ENCODE data around the gene SLIT3.
"Not testable (repeated sequence)": the region's sequence is repeated elsewhere in the genome, so short reads cannot be mapped to it uniquely, and the experiment has no call there.

Gene SLIT3

DNA sequence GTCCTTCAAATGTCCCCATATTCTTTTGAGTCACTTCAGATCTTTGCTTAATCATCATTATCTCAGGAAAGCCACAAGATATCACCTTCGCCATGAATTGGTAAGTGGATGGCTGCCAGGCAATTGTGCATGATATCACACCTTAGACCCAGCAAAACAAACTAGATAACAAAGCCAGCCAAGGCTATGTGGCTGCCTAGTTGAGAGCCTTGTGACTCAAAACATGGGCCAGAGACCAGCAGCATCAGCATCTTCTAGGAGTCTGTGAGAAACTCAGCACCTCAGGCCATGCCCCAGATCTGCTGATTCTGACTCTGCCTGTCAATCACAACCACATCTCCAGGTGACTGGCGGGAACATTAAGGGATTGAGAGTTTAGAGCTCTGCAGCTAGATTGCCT lies 82.8 kb downstream of the SLIT3 start:
- no peak for DNase-seq

DNA sequence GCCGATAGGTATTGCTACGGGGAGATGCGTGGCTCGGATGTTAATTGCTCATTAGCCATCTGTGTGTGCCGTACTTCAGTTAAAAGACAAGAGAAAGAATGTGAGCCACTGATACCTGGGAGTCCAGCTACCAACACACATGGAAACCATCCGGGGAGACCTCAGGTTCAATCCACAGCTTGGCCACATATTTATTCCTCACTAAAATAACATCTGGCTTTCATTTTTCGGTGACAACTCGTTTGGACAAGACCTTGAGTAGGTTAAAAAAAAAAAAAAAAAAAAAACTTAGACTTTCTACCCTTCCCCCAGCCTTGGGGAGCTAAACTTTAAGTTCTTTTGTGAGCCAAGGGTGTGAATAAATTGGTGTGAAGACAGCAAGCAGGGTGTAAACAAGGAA lies 84.1 kb downstream of the SLIT3 start:
- no peak for DNase-seq

DNA sequence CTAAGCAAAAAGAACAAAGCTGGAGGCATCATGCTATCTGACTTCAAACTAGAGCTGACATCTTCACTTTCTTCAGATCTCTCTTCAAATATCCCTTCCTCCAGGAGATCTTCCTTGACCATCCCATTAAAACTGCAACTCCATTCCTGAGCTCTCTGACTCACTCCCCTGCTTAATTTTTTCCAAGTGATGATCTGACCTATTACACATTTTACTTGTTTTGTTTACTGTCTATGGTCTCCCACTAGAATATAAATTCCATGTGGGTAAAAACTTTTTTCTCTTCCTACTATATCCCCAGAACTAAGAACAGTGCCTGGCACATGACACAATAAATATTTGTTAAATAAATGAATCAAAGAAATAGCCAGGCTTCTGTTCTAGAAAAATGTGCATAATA lies 87.5 kb downstream of the SLIT3 start:
- DNase-seq = no peak

DNA sequence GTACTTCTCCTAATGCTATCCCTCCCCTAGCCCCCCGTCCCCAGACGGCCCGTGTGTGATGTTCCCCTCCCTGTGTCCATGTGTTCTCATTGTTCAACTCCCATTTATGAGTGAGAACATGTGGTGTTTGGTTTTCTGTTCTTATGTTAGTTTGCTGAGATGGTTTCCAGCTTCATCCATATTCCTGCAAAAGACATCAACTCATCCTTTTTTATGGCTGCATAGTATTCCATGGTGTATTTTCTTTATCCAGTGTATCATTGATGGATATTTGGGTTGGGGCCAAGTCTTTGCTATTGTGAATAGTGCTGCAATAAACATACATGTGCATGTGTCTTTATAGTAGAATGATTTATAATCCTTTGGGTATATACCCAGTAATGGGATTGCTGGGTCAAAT lies 89.2 kb downstream of the SLIT3 start:
- not testable (repeated sequence) for DNase-seq

DNA sequence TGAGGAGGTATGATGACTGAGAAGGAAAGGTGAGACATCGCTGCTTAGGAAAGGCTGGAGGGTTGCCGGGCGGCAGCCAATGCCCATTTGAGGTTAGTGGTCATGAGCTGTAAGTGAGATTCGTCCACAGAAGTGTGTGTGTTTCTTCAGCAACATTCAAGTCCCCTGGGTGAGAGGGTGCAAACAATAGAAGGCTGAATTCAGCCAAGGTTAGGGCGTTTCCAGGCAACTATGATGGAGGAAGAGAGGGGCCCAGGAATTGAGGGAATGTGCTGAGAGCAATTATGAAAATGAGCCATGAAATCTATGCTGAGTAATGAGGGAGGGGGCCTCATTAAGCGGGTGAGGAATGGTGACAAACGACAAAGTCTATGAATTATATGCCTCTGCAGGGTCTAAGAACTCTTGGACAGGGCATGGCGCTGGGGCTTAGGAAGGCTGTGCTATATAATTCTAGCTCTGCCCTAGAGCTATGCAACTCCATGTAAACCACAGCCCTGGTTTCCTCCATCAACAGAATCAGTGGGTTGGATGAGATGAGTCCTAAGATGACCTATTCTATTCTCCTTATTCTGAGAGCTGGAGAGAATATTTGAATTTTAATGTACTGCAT lies 96.0 kb downstream of the SLIT3 start:
- DNase-seq = no peak

DNA sequence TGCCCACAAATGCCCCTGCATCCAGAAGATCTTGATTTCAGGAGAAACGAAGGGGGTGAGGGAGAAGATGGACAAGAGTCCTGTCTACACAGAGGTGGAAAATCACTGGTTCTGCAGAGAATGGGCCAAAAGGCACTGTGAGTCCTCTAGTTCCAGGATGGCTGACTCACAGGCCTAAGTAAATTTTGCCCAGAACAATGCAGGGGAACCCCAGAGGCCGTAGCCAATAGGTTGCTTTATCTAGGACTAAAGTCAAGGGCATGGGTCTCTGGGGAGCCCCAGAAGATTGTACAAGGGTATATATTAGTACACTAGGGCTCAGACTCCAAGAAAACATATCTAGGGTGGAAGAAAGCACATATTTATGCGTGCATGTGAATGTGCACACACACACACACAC lies 98.0 kb downstream of the SLIT3 start:
- no peak for DNase-seq

DNA sequence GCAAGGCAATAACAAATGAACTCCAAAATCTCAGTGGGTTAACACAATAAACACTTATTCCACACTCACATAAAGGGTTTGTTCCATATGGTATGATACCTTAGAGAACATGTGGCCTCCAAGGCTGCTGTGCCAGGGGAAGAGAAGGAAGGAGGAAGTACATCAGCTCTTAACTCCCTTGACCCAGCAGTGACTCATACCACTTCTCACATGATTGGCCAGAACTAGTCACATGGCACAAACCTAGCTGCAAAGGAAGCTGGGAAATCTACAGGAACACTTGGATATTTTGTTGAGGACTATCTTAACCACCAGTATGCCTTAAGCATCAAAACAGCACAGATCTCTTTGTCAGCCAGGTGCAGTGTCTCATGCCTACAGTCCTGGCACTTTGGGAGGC lies 99.3 kb downstream of the SLIT3 start:
- no peak for DNase-seq

DNA sequence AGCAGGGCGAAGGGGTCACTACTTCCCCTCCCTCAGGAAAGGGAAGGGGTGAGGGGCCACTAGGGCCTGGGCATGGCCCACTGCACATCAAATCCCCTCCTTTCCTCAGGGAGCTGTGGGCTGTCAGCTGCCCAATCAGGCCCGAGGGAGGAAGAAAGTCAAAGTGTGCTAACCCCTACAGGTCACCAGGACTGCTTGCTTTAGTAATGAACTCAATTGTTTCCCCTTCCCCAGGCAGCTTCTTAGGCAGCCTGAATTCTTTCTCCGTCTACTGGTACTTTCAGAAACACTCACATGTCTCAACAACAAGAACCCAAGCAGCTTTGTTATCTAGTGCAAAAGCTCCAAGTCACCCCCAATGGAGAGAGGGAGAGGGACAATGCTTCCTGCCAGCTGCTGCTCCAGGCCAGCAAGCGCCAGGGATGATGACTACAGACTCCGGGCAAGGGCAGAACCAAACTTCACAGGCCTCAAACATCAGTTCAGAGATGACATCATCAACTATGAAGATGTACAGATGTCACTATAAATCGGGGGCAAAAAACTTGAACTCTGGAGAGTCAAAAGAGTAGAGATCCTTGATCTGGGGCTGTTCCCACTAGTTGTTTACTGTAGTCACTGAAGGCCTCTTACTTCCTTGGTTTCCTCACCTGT lies 100.7 kb downstream of the SLIT3 start:
- no peak for DNase-seq

DNA sequence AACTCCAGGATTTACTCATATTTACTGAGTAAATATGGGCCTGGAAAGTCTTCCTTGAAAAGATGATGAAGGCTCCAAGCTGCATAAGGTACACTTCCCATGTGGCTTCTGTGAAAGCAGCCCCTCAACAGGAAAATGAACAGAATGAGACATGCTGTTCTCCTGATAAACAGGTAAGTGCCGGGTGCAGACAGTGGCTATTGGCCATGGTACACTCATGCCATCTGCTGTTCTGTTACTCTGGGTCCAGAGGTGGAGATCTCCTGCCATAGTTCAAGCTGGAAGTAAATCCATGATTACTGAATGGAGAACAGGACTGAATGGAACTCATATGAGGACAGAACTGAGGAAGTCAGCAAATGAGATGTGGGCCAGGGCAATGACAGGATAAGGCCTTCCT lies 103.6 kb downstream of the SLIT3 start:
- DNase-seq = no peak

DNA sequence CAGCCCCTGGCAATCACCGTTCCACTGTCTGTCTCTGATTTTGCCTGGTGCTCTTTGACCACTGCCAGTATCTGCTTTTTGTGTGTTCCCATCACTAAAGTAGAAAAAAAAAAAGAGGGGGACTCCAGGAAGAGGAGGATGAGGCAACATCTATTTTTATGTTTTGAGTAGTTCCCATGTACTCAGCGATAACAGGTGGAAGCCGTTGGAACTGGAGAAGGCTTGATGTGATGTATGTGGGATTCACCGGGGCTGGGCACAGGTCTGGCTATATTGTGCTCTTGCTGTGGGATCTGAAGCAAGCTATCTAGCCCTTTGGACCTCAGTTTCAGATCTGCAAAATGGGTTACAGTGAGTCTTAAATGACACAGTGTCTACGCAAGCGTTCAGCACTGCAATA lies 104.9 kb downstream of the SLIT3 start:
- no peak for DNase-seq

DNA sequence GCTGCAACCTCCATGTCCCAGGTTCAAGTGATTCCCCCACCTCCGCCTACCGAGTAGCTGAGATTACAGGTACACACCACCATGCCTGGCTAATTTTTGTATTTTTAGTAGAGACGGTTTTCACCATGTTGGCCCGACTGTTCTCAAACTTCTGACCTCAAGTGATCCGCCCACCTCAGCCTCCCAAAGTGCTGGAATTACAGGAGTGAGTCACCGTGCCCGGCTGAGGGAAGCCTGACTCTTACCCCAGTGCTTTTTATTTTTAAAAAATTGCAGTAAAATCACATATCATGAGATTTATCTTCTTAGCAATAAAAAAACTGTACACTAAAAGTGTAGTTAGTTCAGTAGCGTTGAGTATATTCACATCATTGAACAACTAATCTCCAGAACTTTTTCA lies 105.3 kb downstream of the SLIT3 start:
- no peak for DNase-seq

DNA sequence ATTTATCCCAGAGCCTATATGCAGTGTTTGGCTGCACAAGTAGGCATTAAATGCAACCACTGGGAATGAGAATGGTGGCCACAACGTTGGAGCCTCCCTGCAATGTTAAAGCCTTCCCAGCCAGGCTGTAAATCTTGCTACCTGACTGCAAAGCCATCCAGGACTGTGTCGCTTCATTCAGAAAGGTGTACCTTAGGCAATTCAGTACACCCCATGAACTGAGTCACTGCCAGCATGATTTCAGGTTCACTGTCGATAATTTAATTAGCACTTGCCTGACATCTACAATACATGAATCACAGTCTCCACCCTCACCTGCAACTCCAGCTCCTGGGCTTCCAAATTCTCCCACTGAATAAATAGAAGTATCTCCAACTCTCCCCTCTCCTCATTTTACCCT lies 108.4 kb downstream of the SLIT3 start:
- DNase-seq = no peak

DNA sequence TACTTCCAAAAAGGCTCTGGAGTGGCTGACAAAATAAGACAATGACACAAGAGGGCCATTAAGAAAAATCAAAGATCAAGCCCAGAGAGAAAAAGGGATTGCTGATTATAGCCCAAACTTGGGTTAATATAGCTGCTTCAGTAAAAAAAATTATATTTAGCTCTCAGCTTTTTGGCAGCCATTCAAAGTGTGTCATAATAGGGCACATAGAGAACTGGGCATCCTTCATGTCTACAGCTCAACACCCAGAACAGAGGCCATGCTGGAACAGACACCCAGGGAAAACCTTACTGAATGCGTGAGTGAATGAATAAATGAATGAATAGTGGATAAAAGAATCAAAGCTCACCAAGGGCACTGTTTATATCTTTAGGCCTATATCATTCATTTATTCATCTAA lies 110.1 kb downstream of the SLIT3 start:
- no peak for DNase-seq

DNA sequence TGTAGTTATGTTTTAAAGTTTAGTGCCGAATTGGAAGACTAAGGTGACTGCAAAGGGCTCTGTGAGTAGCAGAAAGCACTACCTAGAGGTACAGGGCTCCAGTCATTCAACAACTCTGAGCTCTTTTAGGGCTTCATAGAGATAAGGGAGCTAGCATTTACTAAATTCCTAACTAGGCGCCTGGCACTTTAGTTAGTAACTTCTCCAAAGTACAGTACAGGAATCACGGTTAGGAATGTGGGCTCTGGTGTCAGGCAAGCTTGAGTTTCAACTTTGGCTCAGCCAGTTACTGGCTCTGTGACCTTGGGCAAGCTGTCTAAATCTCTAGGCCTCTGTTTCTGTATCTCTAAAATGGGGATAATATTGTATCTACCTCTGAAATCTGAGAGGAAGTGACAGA lies 115.3 kb downstream of the SLIT3 start:
- DNase-seq = no peak

DNA sequence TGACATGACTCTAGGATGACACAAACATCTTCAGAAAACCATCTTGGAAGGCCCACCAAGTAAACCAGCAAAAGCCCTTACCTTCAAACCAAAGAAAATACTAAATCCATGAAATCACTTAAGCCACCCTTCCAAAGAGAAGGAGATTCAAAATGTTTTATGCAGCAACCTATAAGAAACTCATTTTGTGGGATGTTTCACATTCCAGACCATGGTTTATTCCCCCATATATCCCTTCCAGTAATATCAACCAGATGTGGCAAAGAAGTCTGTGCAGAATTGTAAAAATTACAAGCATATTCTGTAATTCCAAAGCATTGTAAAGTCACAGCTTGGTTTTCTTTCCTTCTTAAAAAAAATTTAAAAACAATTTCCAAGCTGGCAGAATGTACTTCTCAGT lies 117.4 kb downstream of the SLIT3 start:
- no peak for DNase-seq

DNA sequence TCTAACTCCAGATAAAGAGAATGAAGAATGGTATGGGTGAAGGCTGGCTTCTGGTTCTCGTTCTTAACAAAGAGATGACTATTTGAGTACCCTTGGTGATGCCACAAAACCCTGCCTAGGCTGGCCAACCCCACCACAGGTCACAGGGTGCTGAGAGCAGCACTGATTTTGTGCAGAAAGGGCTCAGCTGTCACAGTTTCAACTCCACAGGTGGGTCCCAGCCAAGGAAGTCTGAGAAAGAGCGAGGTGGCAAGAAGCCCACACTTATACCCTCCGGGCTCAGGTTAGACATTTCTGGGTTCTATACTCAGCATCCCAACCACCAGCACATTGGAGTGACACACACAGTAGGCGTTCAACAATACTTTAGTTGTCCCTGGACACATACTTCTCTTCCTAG lies 118.1 kb downstream of the SLIT3 start:
- no peak for DNase-seq

DNA sequence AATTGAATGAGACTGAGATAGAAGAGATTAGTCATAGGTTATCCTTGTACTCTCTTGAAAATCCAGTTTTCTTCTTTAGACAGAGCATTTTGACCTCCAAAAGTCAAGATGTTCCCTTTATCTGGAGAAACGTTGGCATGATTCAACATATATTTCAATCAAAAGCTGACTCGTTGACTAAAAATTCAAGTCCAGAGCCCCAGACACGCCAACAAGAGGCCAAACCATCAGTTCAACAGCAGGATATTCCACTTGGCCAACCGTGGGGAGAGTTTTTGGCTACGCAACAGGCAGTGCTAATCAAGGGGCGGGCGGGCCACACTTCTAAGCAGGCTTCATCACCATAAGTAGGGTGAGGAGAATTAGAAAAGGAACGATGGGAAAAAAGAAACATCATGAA lies 119.1 kb downstream of the SLIT3 start:
- DNase-seq = no peak

DNA sequence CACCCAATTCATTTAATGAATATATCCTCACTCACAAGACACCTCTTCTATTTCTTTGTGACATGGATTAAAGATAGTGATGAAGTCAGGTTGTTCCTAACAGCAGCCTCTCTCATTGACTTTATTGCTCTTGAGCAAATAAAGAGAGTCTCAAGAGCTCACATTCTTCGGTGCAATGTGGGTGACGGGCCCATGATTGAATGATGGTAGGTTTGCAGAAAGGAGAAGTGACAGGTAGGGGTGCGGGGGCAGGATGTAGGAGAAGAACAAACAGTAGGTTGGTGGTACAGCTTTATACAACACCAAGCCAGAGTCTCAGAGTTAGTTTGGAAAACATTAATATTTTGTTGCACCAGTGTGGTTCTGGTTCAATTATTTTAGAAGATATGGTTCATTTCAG lies 122.2 kb downstream of the SLIT3 start:
- DNase-seq = no peak

DNA sequence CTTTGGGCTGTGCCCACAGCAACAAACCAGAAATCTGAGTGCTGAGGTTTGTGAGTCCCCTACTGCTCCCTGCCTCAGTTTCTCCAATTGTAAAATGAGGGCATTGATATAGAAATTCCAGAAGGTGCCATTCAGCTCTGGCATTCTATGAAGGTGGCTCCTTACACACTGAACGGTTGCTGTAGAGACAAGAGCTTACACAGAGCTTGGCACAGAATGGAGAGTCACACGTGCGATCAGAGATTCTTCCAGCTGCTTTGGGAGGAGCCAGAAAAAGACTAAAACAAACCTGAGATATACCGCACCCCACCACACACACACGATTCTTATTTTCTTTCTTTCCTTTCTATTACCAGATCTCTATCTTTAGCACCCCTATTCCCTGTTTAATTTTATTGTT lies 122.7 kb downstream of the SLIT3 start:
- DNase-seq = no peak

DNA sequence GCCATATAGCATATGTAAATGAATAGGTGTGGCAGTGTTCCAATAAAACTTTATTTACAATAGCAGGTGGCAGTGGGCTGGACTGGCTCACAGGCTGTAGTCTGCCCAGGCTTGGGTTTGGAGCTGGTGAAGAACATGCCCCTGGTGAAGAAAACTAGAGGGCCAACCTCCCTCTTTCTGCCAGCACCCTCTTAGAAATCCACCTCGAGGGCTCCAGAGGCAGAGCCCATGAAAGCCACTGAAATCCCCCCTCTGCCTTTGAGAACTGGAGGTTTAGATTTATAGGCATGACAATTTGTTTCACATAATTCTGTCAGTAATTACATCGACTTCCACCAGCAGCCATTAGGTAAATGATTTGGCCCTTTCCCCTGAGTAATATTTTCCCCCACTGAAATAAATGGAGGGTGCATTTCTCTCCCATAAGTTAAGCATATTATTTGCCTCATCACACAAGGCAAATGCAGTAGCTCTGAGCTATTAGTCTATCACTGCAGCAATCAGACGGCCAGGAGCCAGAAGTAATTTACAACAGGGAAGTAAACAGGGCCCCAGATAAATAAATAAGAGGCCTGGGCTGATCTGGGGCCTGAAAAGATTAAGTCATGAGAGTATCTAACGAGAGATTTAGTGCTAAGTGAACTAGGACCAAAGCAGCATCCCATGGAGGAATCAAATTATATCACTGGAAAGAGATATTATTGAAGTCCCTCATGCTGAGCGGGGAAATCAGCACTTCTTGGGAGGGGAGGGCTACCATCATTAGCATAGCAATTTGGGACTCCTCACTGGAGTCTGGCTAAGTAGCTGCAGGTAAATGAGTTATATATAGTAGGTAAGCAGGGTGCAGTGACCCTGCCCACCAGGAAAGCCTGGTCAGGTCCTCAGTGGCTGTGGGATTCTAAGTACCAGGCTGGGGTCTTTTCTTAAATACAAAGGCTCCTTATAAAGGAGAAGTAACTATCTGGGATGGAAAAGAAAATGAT lies 123.9 kb downstream of the SLIT3 start:
- DNase-seq = no peak

DNA sequence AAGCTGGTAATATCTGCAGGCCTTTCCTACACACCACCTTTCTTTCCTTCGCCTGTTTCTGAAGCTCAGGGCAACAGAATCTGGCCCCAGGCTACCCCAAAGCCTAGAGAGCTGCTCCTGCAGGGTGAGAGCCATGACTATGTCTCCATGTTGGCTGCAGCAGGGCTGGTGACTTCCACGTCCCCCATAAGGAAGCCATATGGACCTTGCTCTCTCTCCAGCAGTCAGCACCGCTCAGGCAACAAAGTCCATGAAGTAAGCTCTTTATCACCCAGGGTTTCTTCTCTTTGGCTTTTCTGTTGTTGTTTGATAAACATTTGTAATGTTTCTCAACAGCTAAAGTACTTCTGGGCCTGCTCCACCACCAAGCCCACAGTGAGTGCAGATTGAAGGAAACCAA lies 125.2 kb downstream of the SLIT3 start:
- DNase-seq = no peak

DNA sequence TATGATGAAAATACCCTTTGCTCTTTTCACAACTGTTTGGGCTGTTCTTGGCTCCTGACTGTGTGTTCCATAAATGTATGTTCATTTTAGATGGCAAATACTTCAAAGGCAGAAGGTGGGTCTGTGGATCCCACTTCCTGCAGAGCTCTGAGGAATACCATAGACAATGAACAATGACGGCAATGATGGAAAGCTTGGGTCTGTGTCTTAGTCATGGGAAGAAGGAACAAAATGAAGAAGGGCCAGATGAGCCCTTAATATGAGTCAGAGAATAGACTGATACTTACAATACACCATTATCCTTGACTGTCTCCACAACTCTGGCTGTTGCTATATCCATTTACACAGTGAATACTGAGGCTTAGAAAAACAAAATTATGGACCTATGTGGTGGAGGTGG lies 126.0 kb downstream of the SLIT3 start:
- no peak for DNase-seq

DNA sequence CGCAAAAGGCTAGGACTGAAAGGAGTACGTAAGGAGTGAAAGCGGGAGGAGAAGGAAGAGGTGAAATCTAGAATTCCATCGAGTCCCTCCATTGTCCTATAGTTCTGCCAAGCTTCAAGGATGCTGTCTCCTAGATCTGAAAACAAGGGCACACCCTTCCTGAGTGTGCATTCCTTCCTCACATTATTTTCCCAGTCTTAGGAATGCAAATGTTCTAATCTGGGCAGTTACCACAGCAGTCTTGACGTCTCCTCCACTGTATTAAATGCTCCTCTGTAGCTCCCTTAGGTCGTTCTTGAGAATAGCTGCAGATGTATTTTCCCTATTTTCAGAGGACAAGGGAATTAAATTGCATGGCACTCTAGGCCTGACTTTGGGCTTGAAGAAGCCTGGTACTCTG lies 127.6 kb downstream of the SLIT3 start:
- DNase-seq = no peak

DNA sequence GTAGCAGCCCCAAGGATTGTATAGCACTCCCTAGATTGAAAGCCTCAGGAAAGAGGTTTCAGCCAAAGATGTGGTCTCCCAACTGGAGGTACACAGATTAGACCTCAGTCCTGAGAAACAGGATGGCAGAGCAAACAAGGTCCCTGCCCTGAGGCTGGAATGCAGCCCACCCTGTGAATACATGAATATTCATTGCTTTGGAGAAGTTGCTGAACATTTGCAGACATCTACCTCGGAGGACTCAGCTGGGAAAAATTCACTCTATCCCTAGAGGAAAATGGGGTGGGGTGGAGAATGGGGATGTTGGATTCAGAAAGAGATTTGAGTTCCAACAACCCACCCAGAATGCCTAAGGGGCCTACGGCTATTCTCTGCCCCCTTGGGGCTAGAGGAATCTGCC lies 129.4 kb downstream of the SLIT3 start:
- DNase-seq = no peak

All from effector CD8-positive, alpha-beta T cell (primary cell).